Activated T-cell treated with anti-CD3 and anti-CD28 coated beads for 1 hour (primary cell): ENCODE results near the gene DOCK1.

Experiments used
- DNase-seq: peaks from one replicate; pipeline ENCODE4 v3.0.0-alpha.2; 2020; ENCODE audit warnings: low read depth

Gene DOCK1

GRCh38 chr10:127179612-127180250, 274.5 kb downstream of the DOCK1 start:
- DNase-seq = no peak

- DNase-seq = no peak
Observed at GRCh38 chr10:127182161-127182560, 276.9 kb downstream of the DOCK1 start.

- DNase-seq = no peak
Observed at GRCh38 chr10:127184582-127184981, 279.4 kb downstream of the DOCK1 start.

GRCh38 chr10:127186813-127187212, 281.6 kb downstream of the DOCK1 start:
- DNase-seq = no peak

GRCh38 chr10:127189226-127189625, 284.0 kb downstream of the DOCK1 start:
- no peak for DNase-seq

- DNase-seq = no peak
Observed at GRCh38 chr10:127190427-127190826, 285.2 kb downstream of the DOCK1 start.

GRCh38 chr10:127193125-127193524, 287.9 kb downstream of the DOCK1 start:
- no peak for DNase-seq

- DNase-seq = no peak
Observed at GRCh38 chr10:127194111-127194510, 288.9 kb downstream of the DOCK1 start.

- no peak for DNase-seq
Observed at GRCh38 chr10:127194599-127194998, 289.4 kb downstream of the DOCK1 start.

- no peak for DNase-seq
Observed at GRCh38 chr10:127195041-127195506, 289.8 kb downstream of the DOCK1 start.

- no peak for DNase-seq
Observed at GRCh38 chr10:127195571-127196281, 290.5 kb downstream of the DOCK1 start.

- DNase-seq = no peak
Observed at GRCh38 chr10:127196282-127197153, 291.3 kb downstream of the DOCK1 start, which contains the start of gene INSYN2A. TSS of gene INSYN2A (minus strand) at chr10:127196591. CDS start at chr10:127176395, 20,196 bp downstream.

- no peak for DNase-seq
Observed at GRCh38 chr10:127197154-127197432, 291.9 kb downstream of the DOCK1 start.

GRCh38 chr10:127198307-127198706, 293.1 kb downstream of the DOCK1 start:
- no peak for DNase-seq

GRCh38 chr10:127198721-127199120, 293.5 kb downstream of the DOCK1 start:
- DNase-seq = no peak

- no peak for DNase-seq
Observed at GRCh38 chr10:127200646-127201045, 295.4 kb downstream of the DOCK1 start.

- DNase-seq = no peak
Observed at GRCh38 chr10:127203067-127203466, 297.8 kb downstream of the DOCK1 start.

GRCh38 chr10:127207081-127207480, 301.9 kb downstream of the DOCK1 start:
- DNase-seq = no peak

GRCh38 chr10:127210936-127211466, 305.8 kb downstream of the DOCK1 start:
- DNase-seq = no peak

GRCh38 chr10:127215866-127216265, 310.6 kb downstream of the DOCK1 start:
- no peak for DNase-seq

- no peak for DNase-seq
Observed at GRCh38 chr10:127216274-127216673, 311.0 kb downstream of the DOCK1 start.

GRCh38 chr10:127216786-127217185, 311.6 kb downstream of the DOCK1 start:
- no peak for DNase-seq

- DNase-seq = no peak
Observed at GRCh38 chr10:127218658-127219057, 313.4 kb downstream of the DOCK1 start.
